B cell (primary cell): ENCODE data around the gene SPECC1L. TPM values are rescaled to one million over a fixed set of nuclear protein-coding genes. Genes with fewer than 3 reads are reported as not detected.

Experiments used
- ATAC-seq: fragments of 200-7000 bp; cut with Tn5 transposase; one replicate; pipeline ENCODE4 v1.10.0; 2021; ENCODE audit warnings: low read depth, mild to moderate bottlenecking, moderate number of reproducible peaks, moderate library complexity
- CTCF ChIA-PET: fragments of 350-600 bp; sonication (Branson Sonifier 250); formaldehyde crosslinking; loops from one replicate; lab custom pipeline; 2021; ENCODE audit warnings: antibody characterized with exemption, inconsistent platforms; lab: Charles Lee
- POLR2A ChIA-PET: fragments of 350-600 bp; sonication (Branson Sonifier 250); formaldehyde crosslinking; loops from one replicate; lab custom pipeline; 2021; ENCODE audit warnings: antibody characterized with exemption; lab: Charles Lee
- DNase-seq: peaks from one replicate; pipeline ENCODE4 v3.0.0; 2013
- H2AFZ ChIP-seq: 2 replicates; pipeline ENCODE4 v1.6.1; 2012; ENCODE audit warnings: mild to moderate bottlenecking, low read depth, low read length; ENCODE audit not compliant: insufficient read depth, poor library complexity, severe bottlenecking
- H3K27ac ChIP-seq, 2 donors: 1 replicate in 1 of 2; 2 replicates in 1 of 2; pipeline ENCODE4 v1.5.1; 2012 to 2013; ENCODE audit warnings: low read length in 2 of 2, mild to moderate bottlenecking in 2 of 2, moderate library complexity in 1 of 2
- H3K27me3 ChIP-seq, 4 experiments: fragments of 200-600 bp in 1 of 4; sonication (generic) in 1 of 4; replicated peaks in 1 of 4; 1 replicate in 2 of 4; 2 replicates in 2 of 4; pipeline versions ENCODE4 v1.6.1 to v1.7.0; 2013 to 2016; ENCODE audit warnings: low read length in 3 of 4, mild to moderate bottlenecking in 2 of 4, mixed read lengths in 1 of 4, moderate library complexity in 1 of 4; ENCODE audit not compliant: insufficient read depth in 4 of 4, control insufficient read depth in 3 of 4; ENCODE audit errors: control extremely low read depth in 1 of 4
- H3K36me3 ChIP-seq, 2 experiments: replicated peaks in 1 of 2; 1 replicate in 1 of 2; 2 replicates in 1 of 2; pipeline versions ENCODE4 v1.6.1 to v1.7.1; 2013; ENCODE audit warnings: low read length in 1 of 2; ENCODE audit not compliant: insufficient read depth in 2 of 2, control insufficient read depth in 1 of 2; ENCODE audit errors: control extremely low read depth in 1 of 2, extremely low read depth in 1 of 2
- H3K4me1 ChIP-seq, 2 donors: fragments of 200-600 bp in 1 of 2; sonication (generic) in 1 of 2; 1 replicate in 1 of 2; 2 replicates in 1 of 2; pipeline versions ENCODE4 v1.5.1 to v1.6.1; 2013 to 2017; ENCODE audit warnings: low read length in 2 of 2; ENCODE audit not compliant: control insufficient read depth in 2 of 2, insufficient read depth in 2 of 2
- H3K4me2 ChIP-seq: replicated peaks from 2 replicates; pipeline ENCODE3; 2012; ENCODE audit warnings: mild to moderate bottlenecking, low read depth, low read length; ENCODE audit not compliant: poor library complexity, severe bottlenecking
- H3K4me3 ChIP-seq, 5 experiments: fragments of 200-600 bp in 1 of 5; sonication (generic) in 1 of 5; 1 replicate in 3 of 5; 2 replicates in 2 of 5; pipeline versions ENCODE4 v1.5.1 to v1.7.0; 2011 to 2016; ENCODE audit warnings: low read length in 4 of 5, mild to moderate bottlenecking in 4 of 5, low read depth in 2 of 5, control low read depth in 1 of 5, moderate library complexity in 1 of 5; ENCODE audit not compliant: insufficient read depth in 1 of 5; ENCODE audit errors: control extremely low read depth in 1 of 5, extremely low read depth in 1 of 5
- H3K79me2 ChIP-seq: fragments of 200-600 bp; sonication (generic); one replicate; pipeline ENCODE4 v1.6.0; 2016; ENCODE audit warnings: low read length; ENCODE audit not compliant: control insufficient read depth, insufficient read depth
- H3K9ac ChIP-seq: fragments of 200-600 bp; sonication (generic); 2 replicates; pipeline ENCODE4 v1.6.1; 2017; ENCODE audit warnings: mild to moderate bottlenecking, low read length, moderate library complexity
- H3K9me3 ChIP-seq, 3 donors: one replicate each; pipeline versions ENCODE4 v1.6.1 to v1.7.1; 2013; ENCODE audit warnings: low read length in 2 of 3; ENCODE audit not compliant: control insufficient read depth in 2 of 3, insufficient read depth in 1 of 3; ENCODE audit errors: control extremely low read depth in 1 of 3
- H4K20me1 ChIP-seq: 2 replicates; pipeline ENCODE4 v1.6.0; 2012; ENCODE audit warnings: mild to moderate bottlenecking, low read length; ENCODE audit not compliant: insufficient read depth, control insufficient read depth, poor library complexity, severe bottlenecking
- H3K27ac Mint-ChIP-seq: one replicate; pipeline ENCODE4 v1.8.0; 2021; ENCODE audit warnings: mixed read lengths
- H3K27me3 Mint-ChIP-seq: one replicate; pipeline ENCODE4 v1.8.0; 2021; ENCODE audit warnings: mixed read lengths
- H3K4me1 Mint-ChIP-seq: one replicate; pipeline ENCODE4 v1.8.0; 2021; ENCODE audit warnings: mixed read lengths
- H3K4me3 Mint-ChIP-seq: one replicate; pipeline ENCODE4 v1.8.0; 2021; ENCODE audit warnings: mixed read lengths
- H3K9me3 Mint-ChIP-seq: one replicate; pipeline ENCODE4 v1.8.0; 2022; ENCODE audit warnings: mixed read lengths; ENCODE audit not compliant: insufficient read depth
- CTCF ChIP-seq: fragments of 200-600 bp; IDR thresholded peaks from one replicate; pipeline ENCODE4 v1.8.0; 2022; ENCODE audit warnings: antibody characterized with exemption, mild to moderate bottlenecking
- EZH2 ChIP-seq: IDR thresholded peaks from 2 replicates; pipeline ENCODE4 v1.6.1; 2012; ENCODE audit warnings: borderline replicate concordance, low read depth, mild to moderate bottlenecking, moderate library complexity, low read length; ENCODE audit not compliant: insufficient read depth, poor library complexity, severe bottlenecking
- WGBS: methylation state at CpG from one replicate; pipeline ENCODE4 v1.1.5; 2013; ENCODE audit warnings: missing lambda C conversion rate; ENCODE audit not compliant: insufficient coverage; 5-methylcytosine and 5-hydroxymethylcytosine counted together
- intact Hi-C: fragments of 100-400 bp; cut with micrococcal nuclease; formaldehyde crosslinking; loops from one replicate; pipeline ENCODE4 v1.10.0; 2022
- polyA plus RNA-seq: library from polyadenylated mRNA; depleted of rRNA; stranded (reverse); fragments of >200 nt; gene quantifications from 2 replicates; pipeline ENCODE4 v1.2.3, GENCODE V29; 2012
- total RNA-seq, 2 donors: library from RNA; stranded (reverse); fragments of 120-200 nt in 1 of 2; gene quantifications; 1 replicate in 1 of 2; 2 replicates in 1 of 2; pipeline versions ENCODE4 v1.2.3 to v1.2.4, GENCODE V29; 2013 to 2022

The SPECC1L gene
- total and polyA plus RNA-seq, 2 donors (not counting 1 experiment from before 2014, with no cell fraction given) = 14.4 to 85.3 TPM

GRCh38 chr22:24357547-24357946, 86.9 kb downstream of the SPECC1L start:
- ATAC-seq = no peak
- Histone ChIP-seq H3K36me3 (peaks cover 0 to 49% of the 10 kb centered on the region in 2 experiments), H3K9ac (no peak overlapping the region), H3K4me1 (no peaks in the 10 kb centered on the region), H3K9me3 (peaks cover 0 to 7% (median 0%) of the 10 kb centered on the region in 3 donors), H3K4me2 (no peak overlapping the region), H3K27me3 (no peaks in the 10 kb centered on the region), H3K4me3 (no peak overlapping the region), H4K20me1 (peaks cover 5% of the 10 kb centered on the region), H3K27ac (no peak overlapping the region), H2AFZ (no peak overlapping the region), H3K79me2 (no peaks in the 10 kb centered on the region)
- POLR2A ChIA-PET = no interaction called here
- no peaks in the 10 kb centered on the region for H3K4me1 Mint-ChIP-seq
- intact Hi-C loops = no loop called here
- H3K4me3 Mint-ChIP-seq = no peak overlapping the region
- CTCF ChIA-PET = no interaction called here
- H3K9me3 Mint-ChIP-seq = no peaks in the 10 kb centered on the region
- TF ChIP-seq CTCF (no peak), EZH2 (no peak)
- no peak for DNase-seq
- H3K27ac Mint-ChIP-seq = no peak overlapping the region
- H3K27me3 Mint-ChIP-seq = no peaks in the 10 kb centered on the region

- ChIA-PET POLR2A (no interaction called here), CTCF (no interaction called here)
- intact Hi-C loops = no loop called here
- Histone ChIP-seq H4K20me1 (peaks cover 5% of the 10 kb centered on the region), H3K27me3 (no peaks in the 10 kb centered on the region), H3K27ac (no peak overlapping the region), H3K79me2 (no peaks in the 10 kb centered on the region), H3K4me2 (no peak overlapping the region), H3K36me3 (peaks cover 1 to 52% of the 10 kb centered on the region in 2 experiments), H3K4me1 (no peaks in the 10 kb centered on the region), H3K9me3 (peaks cover 0 to 7% (median 0%) of the 10 kb centered on the region in 3 donors), H3K4me3 (no peak overlapping the region), H3K9ac (no peak overlapping the region), H2AFZ (no peak overlapping the region)
- Mint-ChIP-seq H3K27ac (no peak overlapping the region), H3K27me3 (no peaks in the 10 kb centered on the region), H3K4me3 (no peak overlapping the region), H3K9me3 (no peaks in the 10 kb centered on the region), H3K4me1 (no peaks in the 10 kb centered on the region)
- DNase-seq = no peak
- no peak for ATAC-seq
- WGBS = 80% methylated on average over 2 of the region's 8 CpGs
- TF ChIP-seq CTCF = no peak
- TF ChIP-seq EZH2 = no peak
These were observed 87.6 kb downstream of the SPECC1L start for GRCh38 chr22:24358105-24358836.
